ENCODE data around the gene WDR20.

The WDR20 gene

DNA sequence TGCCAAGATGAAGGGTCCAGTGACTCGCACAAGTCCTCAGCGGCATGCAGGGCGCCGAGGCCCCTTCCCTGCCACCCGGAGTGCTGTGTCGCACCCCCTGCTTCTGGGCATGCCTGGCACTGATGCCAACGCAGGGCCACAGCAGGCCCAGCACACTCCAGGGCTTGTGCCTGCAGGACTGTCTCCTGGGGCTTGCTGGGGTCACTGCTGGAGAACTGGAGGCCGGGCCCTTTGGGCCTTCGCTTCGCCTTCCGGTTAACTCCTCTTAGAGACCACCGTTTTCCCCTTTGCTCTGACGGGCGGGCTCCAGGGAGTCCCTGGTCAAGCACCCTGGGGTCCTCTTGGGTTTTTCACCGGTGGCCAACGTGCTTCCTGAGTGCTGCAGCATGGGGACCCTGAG, 79.6 kb downstream of the WDR20 start:
- DNase-seq (ENCODE audit: low read depth): no peak

DNA sequence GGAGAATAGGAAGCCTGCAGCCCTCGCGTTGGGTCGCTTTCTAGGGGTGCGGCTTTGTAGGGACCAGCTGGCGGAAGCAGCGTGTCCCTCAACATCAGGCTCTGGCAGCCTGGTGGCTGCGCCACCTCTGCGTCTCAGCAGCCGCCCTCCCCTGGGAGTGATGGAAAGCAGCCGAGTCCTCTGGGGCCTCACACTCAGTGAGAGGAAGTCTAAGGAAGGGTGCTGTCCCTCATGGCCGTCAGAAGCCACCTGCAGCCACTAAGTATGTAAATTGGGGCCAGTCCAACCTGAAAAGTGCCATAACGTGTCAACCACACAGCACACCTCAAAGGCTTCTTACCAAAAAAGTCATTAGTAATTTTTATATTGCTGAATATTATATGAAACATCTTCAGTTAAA, 80.3 kb downstream of the WDR20 start:
- no peak for DNase-seq (ENCODE audit: low read depth)

DNA sequence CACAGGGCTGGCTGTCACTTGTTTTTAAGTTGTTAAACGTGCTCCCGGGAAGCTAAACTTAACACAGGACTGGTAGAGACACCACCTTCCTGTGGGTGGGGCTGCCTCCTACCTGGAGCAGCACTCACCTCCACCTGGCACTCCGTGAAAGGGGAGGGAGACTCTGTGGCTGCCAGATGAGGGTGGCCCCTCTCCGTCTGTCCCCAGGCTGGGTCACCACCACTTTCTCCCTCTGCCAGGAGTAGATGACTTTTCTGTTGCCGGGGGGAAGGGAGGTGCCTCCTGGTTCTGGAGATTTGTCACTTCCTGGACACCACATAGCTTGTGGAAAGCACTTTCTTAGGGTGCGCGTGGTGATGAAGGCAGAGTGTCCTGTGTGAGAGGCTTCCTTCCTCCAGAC, 81.3 kb downstream of the WDR20 start:
- no peak for DNase-seq (ENCODE audit: low read depth)

DNA sequence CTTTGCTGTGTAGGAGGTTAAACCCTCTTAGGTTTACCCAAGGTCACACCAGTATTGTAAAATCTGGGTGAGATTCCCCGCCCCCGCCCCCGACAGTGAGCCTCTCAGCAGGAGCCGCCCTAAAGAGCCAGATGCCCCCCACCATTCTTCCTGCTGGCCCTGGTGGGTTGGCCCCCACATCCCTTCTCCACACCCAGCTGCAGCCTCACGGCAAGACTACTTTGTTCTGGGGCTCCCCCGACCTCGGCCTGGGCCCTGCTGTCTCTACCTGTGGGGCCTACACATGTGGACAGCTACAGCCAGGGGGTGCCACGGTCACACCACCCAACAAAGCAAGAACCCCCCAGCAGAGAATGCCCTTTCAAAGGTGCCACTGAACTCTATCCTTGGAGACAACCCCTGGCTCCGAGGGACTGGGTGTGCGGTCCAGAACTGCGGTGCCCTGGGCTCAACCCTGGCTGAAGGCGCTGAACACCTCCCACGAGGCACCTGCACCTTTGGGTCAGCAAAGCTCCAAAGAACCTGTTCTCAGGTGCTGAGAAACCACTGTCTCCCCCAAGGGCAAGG, 82.4 kb downstream of the WDR20 start:
- no peak for DNase-seq (ENCODE audit: low read depth)

DNA sequence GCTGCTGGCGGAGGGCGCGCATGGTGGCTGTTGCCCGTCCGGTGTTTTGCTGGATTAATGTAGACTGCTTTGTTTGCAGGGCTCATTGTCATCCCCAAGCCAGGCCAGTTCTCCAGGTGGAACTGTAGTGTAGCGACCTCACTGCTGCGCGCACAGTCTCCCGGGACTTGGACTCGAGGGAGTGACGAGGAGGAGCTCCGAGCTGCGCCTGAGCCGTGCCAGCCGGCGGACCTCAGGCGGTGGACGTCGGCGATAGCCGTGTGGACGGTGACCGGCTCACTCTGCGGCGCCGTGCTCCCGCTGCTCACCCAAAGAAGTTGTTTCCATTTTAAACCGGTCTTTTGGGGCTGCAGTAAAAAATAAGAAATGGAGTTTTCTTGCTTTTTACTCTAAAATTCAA, 83.1 kb downstream of the WDR20 start:
- DNase-seq (ENCODE audit: low read depth): no peak

DNA sequence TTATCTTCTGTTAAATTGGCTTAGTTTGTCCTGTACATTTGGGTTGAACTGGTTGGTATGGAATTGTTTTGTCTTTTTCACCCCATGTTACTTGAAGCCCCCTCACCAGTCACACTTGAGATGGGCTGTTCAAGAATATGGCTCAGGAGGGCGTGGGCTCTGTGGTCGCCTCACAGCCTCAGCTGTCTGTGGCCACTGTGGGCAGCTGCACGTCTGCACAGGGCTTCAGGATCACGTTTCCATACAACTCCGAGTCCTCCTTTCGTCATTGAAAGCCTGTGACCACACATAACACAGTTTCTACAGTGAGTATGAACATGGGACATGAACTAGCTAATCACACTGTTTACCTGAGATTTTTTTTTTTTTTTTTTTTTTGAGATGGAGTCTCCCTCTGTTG, 84.0 kb downstream of the WDR20 start:
- DNase-seq (ENCODE audit: low read depth): no peak

DNA sequence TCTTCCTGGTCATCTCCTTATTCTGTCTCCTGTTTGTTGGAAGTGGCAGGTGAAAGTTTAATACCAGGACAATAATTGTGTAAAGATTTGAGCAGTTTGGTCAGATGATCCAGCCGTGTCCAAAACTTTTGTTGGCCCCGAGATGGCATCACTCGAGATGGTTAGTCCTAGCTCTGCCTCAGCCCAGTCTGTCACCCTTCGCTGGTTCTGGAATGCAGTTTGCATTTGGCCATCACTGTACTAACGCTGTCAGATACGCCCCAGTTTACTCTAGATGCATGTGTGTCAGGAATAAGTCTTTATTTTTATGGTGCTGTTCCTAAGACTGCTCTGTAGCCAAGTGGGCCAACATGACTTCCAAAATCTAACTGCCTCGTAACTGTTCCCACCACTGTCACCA, 85.7 kb downstream of the WDR20 start:
- no peak for DNase-seq (ENCODE audit: low read depth)

DNA sequence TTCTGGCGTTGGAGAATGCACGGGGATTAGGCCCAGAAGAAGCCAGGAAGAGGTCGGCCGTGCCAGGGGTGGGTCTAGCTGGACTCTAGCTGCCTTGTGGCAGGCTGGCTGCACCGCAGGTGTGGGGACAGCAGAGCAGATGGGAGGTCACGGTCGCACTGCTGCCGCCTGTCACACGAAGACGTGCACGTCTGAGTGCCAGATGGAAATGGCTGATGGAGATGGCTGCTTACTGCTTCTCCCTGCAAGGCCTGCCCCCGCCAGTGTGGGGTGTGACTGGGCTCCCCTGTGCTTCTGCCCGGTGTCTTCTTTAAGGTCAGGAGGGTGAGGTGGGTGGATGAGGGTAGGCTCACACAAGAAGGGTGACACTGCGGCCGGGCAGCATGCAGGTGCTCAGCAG, 86.2 kb downstream of the WDR20 start:
- DNase-seq (ENCODE audit: low read depth): no peak

DNA sequence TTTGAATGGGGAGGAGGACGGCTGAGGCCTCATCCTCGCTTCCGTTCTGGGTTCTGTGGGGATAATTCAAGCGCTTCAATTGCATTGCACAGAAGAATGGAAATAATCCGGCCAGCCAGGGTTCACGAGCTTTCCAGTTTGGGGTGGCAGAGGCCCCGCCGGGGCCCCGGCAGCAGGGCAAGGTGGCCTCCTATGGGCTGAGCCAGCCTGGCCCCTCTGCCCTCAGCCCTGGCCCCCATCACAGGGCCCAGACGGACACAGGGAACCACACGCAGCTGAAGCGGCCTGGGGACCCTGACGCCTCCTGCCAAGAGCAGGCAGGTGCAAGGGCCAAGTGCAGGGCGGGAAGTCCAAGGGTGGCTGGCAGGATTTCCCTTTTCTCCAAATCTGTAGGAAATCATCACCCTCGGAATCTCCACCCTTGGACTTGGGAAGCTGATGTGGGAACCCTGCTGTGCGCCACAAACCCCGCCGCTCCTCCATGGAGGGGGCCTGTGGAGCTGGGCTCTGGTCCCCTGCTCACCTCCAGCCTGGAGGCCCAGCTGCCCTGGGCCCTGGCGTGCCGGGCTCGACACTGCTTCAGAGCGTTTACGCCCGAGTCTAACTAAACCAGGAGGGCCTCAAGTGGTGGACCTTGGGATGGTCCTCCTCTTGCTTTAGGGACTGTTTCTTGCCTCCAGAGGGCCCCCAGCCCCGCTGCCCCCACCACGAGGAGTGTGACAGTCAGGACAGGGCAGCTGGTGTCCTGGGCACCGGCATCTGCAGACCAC, 86.8 kb downstream of the WDR20 start:
- DNase-seq (ENCODE audit: low read depth): no peak

DNA sequence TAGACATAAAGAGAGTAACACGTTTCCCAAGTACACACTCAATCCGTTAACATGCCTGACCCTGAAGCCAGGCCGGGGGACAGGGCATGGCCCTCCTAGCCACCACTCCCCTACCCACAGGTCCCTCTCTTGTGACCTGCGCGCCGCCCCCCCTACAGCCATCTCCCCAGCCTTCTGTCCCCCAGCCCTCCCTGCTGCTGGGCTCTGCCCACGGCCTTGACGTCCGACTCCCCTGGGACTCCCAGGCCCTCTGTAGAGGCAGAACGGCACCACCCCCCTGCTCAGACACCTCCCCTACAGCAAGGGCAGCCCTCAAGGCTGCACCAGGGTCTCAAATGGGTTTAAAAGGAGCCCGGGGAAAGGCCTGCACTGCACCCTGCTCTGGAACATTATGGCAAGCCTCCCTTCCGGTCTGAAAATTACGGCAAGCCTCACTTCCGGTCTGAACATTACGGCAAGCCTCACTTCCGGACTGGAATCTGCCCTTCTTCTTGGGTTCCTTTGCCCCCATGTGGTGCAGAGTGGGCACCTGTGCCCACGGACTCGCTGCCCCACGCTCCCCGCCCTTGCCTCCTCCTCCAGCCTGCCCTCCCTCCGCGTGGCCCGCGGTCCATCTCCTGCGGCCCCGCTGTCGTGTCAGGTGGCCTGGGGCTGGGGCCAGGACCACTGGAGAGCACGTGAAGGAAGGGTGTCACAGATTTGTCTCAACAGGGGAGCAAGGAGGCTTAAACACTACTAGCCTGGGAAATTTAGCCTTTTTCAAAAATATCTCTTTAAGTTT, 87.7 kb downstream of the WDR20 start:
- DNase-seq (ENCODE audit: low read depth): no peak

DNA sequence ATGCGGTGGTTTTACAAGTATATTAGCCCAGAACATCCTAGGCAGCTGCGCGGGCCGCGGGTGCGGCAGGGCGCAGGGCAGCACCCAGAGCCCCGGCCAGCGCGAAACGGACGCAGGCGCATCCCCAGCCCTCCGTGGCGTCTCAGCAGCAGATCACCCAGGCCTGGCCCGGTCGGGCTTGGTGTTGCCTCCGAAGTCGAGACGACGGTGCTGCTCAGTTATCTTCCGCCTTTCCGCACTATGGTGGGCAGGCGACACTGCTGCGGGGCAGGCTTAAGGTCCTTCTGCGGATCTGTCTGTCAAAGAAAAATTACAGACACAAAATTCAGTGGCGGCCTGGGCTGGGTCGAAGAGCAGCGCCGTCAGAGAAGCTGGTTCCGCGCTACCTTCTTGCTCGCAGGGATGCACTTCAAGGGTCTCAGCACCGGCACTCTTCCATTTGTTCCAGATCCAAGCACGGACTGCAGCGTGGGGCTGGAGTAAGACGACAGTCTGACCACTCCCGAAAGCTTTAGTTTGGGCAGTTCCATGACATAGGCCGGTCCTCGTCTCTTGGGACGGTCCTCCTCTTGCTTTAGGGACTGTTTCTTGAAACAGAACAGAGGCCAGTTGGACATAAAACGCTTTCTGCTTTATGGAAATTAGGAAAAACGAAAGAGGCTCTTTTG, 89.5 kb downstream of the WDR20 start:
- DNase-seq (ENCODE audit: low read depth): no peak

DNA sequence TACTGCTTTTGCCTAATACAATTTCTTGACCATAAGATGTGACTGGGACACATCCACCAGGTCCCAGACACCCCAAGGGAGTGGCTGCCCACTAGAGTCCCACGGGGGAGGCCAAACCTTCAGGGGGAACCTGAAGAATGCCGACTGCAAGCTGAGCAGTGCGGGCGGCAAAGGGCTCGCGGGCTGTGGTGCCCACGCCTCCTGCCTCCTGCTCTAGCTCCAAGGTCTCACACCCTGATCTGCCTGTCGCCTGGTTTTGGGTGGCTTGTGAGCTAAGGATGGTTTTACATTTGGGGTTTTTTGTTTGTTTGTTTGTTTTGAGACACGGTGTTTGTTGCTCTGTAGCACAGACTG, 90.0 kb downstream of the WDR20 start:
- no peak for DNase-seq (ENCODE audit: low read depth)

DNA sequence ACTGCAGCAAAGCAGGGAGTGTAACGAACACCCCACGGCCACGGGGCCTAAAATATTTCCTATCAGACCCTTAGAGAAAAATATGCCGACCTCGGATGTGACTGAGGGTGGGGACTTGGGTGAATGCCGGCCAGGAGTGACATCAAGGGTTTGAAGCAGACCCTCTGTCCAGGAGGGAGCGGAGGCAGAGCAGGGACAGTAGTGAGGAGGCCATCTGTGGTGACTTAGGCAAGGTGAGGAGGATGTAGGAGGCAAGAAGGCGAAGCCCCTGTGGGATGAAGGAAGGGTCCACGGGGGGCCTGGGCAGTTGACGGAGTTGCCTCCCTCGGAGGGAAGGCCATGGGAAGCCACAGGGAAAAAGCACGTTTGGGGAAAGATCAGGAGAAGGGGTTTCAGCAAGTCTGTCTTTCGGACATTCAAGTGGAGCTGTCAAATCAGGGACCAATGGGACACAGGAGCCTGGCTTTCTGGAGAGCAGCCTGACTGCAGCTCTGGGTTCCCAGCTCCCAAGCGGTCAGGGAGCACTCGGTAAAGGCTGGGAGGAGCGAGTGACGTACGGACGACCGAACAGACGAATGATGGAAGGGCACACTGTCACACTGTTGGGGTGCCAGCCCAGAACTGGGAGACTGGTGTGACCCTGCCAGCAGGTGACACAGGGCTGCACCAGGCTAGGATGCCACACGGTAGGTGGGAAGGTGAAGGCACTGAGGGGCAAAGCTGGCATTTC, 90.9 kb downstream of the WDR20 start:
- DNase-seq (ENCODE audit: low read depth): no peak

DNA sequence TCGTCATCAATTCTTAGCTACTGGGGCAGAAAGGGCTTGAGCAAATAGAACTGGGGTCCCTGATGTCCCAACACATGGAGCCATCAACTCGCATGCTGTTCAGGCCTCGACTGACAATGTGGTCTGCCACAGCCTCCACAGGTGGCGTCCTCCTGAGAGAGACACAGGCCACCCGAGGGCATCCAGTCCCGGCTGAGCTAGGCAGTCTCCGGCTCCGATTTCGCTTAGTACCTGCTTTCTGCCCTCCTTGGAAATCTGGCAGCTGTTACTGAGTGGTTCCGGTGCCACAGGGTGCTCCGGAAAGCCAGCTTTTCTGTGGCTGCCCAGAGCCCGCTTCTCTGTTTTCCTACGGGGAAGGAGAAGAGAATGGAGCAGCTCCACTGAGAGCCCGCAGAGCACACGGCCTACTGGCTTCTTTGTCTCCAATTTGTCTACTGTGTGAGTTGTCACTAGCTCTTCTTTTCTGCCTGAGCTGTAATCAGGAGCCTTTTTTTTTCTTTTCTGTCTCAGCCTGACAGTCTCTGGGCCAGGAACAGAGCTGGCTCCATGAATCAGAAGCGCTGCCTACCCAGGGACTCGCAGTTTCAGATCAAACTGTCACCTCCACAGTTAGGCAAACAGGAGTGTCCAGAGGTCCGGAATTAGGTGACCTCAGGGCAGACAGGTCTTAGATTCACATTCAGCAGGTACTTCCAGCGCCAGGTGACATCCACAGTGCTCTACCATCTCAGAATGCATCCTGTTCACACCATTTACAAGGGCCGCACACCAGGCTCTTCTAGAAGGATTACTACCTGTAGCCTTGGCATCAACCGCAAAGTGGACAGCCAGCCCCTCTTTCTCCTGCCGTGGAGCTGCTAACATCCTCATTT, 92.0 kb downstream of the WDR20 start:
- no peak for DNase-seq (ENCODE audit: low read depth)

DNA sequence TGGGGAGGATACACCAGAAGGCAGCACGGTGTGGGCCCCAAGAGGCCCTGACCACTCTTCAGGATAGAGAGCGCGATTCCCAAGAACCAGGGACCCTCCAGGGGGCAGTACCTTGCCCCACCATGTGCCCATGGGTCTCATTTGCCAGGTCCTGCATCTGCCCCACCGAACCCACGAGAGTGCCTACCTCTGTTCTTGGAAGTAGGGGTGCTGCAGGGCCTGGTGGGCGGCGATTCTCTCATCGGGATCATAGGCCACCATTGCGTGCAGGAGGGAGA, 92.6 kb downstream of the WDR20 start:
- no peak for DNase-seq (ENCODE audit: low read depth)

DNA sequence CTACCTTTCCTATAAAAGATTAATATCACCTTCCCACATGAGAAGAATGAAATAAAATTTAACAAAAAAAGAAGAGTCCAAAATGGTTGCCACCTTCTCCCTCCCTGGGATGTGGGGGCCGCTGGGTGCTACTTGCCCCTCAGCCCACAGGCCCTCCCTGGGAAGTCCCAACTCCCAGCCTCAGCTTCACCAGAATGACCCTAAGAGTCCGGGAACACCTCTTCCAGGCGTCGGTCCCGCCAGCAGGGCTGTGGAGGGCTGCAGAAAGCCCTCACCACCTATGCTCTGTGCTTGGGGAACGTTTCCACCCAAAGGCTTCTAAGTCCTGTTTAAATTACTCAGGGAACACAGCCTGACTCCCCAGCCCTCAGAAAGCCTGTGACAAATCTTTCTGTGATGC, 93.4 kb downstream of the WDR20 start:
- DNase-seq (ENCODE audit: low read depth): no peak

DNA sequence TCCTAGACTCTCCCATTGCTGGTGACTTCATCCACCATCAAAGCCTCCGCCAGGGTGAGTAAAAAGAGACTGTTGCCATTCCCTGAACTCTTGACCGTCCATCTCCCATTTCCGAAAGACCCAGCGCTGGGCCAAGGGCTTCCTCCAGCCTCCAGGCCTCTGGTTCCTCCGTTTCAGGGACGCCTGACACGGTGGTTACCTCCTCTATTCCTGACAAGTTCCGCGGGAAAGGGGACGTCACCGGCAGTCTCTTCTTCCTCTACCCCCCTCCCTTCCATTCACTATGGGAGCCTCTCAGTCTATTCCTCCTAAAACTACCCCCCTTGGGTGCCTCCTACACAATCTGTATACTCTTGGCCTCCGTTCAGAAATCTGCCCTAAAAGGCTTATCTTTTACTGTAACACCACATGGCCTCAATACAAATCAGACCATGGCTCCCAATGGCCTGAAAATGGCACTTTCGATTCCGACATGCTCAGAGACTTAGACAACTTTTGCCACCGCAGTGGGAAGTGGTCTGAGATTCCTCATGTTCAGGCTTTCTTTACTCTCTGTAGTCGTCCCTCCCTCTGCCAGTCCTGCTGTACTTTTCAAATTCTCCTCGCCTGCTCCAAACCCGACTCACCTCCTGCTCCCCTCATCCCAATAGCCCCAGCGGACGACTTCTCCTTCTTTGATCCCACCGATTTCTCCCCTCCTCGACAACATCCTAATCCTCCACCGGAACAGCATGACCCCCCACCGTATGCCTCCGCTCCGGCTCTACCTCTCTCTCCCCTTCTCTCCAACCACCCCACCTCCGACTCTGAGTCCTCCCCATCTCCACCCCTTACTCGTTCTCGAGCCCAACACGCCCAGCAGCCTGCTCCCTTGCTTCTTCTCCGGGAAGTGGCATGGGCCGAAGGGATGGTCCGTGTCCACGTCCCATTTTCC, 94.9 kb downstream of the WDR20 start:
- no peak for DNase-seq (ENCODE audit: low read depth)

DNA sequence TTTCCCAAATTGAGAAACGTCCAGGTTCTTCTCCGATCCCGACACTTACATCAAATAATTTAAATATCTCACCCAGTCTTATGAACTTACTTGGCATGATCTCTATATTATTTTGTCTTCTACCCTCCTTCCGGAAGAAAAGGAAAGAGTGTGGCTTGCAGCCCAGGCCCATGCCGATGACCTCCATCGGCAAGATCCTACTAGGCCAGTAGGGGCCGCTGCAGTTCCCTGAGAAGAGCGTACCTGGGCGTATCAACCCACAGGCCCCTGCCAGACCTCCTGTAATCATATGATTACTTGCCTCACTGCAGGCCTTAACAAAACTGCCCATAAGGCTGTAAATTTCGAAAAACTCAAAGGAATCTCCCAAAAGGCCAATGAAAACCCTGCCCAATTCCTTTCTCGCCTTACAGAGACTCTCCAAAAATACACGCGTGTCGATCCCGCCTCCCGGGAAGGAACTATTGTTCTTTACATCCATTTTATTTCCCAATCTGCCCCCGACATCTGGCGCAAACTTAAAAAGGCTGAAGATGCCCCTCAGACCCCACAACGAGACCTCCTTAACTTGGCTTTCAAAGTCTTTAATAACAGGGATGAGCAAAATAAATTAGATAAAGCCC, 95.7 kb downstream of the WDR20 start:
- peak; percentile 57 for DNase-seq (ENCODE audit: low read depth)

DNA sequence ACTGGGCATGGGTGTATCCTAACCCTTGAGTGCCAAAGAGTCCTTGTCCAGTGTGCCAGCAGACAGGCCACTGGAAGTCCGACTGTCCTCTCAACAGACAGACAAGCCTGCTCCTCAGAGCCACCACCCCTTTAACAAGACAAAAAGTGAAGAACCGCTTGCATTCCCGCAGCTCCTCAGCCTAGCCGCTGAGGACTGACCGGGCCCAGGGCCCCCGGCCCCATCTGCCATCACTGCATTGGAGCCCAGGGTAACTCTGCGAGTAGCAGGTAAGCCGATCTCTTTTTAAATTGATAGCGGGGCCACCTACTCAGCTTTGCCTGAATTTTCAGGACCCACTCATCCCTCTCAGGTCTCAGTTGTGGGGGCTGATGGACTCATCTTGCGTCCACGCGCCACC, 96.3 kb downstream of the WDR20 start:
- DNase-seq (ENCODE audit: low read depth): no peak

DNA sequence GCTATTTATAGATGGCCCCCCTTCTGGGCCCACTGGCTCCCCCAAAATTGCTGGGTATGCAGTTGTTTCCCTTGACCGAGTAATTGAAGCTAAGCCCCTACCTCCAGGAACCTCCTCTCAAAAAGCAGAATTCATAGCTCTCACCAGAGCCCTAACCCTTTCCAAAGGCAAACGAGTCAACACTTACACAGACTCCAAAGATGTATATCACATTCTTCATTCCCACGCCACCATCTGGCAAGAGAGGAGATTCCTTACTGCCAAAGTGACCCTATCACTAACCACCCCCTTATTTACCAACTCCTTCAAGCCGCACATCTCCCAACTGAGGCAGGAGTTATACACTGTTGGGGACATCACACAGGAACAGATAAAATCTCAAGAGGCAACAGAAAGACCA, 98.4 kb downstream of the WDR20 start:
- DNase-seq (ENCODE audit: low read depth): no peak

Data from T follicular helper cell (primary cell).